Astrocyte (in vitro differentiated cells and primary cell): Measurements from ENCODE around the gene TOM1L1.

ENCODE experiments used
- EZH2 ChIP-seq: IDR thresholded peaks from 2 replicates; pipeline ENCODE4 v1.6.1; 2012; ENCODE audit warnings: mild to moderate bottlenecking, low read length, inconsistent platforms; ENCODE audit not compliant: insufficient read depth
- TF ChIP-seq, protein P1 (sequence below): IDR thresholded peaks from 2 replicates; pipeline ENCODE4 v1.5.1; 2011; ENCODE audit warnings: low read depth, mild to moderate bottlenecking, inconsistent platforms, low read length, moderate library complexity; ENCODE audit not compliant: insufficient read depth

DNA sequence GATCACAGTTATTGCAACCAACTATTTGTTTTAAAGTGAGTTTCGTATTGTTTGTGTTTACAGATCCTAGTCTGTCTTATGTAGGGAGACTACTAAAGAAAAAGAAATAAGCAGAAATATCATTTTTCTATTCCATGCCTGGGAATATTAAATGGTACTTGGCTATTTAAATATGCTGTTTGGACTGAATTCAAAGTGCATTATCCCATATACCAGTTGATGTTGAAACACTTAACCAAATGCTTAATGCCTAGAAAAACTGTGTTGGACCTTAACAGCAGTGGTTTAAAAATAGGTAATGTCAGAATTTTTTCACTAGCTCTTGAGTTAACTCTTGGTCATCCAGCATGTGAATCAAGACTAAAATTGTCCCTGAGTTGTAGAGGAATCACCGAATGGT, 37.5 kb upstream of the TOM1L1 start:
- TF ChIP-seq, protein P1, sequence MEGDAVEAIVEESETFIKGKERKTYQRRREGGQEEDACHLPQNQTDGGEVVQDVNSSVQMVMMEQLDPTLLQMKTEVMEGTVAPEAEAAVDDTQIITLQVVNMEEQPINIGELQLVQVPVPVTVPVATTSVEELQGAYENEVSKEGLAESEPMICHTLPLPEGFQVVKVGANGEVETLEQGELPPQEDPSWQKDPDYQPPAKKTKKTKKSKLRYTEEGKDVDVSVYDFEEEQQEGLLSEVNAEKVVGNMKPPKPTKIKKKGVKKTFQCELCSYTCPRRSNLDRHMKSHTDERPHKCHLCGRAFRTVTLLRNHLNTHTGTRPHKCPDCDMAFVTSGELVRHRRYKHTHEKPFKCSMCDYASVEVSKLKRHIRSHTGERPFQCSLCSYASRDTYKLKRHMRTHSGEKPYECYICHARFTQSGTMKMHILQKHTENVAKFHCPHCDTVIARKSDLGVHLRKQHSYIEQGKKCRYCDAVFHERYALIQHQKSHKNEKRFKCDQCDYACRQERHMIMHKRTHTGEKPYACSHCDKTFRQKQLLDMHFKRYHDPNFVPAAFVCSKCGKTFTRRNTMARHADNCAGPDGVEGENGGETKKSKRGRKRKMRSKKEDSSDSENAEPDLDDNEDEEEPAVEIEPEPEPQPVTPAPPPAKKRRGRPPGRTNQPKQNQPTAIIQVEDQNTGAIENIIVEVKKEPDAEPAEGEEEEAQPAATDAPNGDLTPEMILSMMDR = no peak
- no peak for TF ChIP-seq EZH2
